A673 (cell line): Measurements from ENCODE around the gene MPPED2. TPM values are rescaled to one million over a fixed set of nuclear protein-coding genes. Genes with fewer than 3 reads are reported as not detected.

ENCODE experiments used
- BruUV-seq: library from RNA; stranded (reverse); fragments of 400-500 nt; replicated peaks from 2 replicates; lab custom pipeline; 2021; lab: Mats Ljungman, UMichigan
- CTCF ChIA-PET: fragments of 300-600 bp; sonication (Branson Sonifier 250); formaldehyde crosslinking; loops from one replicate; lab custom pipeline; 2022; ENCODE audit warnings: antibody characterized with exemption; lab: Charles Lee
- POLR2A ChIA-PET: fragments of 300-600 bp; sonication (Branson Sonifier 250); formaldehyde crosslinking; loops from one replicate; lab custom pipeline; 2022; ENCODE audit warnings: antibody characterized with exemption; ENCODE audit not compliant: low non-redundant PET; lab: Charles Lee
- DNase-seq: peaks from one replicate; pipeline ENCODE4 v3.0.0-alpha.2; 2015; ENCODE audit warnings: low spot score
- H3K27ac ChIP-seq: fragments of 200-600 bp; sonication (generic); 2 replicates; pipeline ENCODE4 v1.5.1; 2016; ENCODE audit warnings: mixed run types, low read depth, mild to moderate bottlenecking, mixed read lengths, antibody characterized with exemption, low read length; ENCODE audit not compliant: poor library complexity, severe bottlenecking
- H3K27me3 ChIP-seq: fragments of 200-600 bp; sonication (generic); replicated peaks from 2 replicates; pipeline ENCODE4 v1.6.1; 2017; ENCODE audit warnings: mixed run types, low read depth, mild to moderate bottlenecking, mixed read lengths, antibody characterized with exemption, low read length; ENCODE audit not compliant: insufficient read depth, poor library complexity
- H3K36me3 ChIP-seq: fragments of 200-600 bp; sonication (generic); 2 replicates; pipeline ENCODE4 v1.6.1; 2016; ENCODE audit warnings: mixed run types, mild to moderate bottlenecking, mixed read lengths, antibody characterized with exemption, low read length; ENCODE audit not compliant: insufficient read depth, poor library complexity, severe bottlenecking
- H3K4me1 ChIP-seq: fragments of 200-600 bp; sonication (generic); 2 replicates; pipeline ENCODE4 v1.6.1; 2017; ENCODE audit warnings: mixed run types, mild to moderate bottlenecking, mixed read lengths, antibody characterized with exemption, low read length; ENCODE audit not compliant: insufficient read depth, poor library complexity, severe bottlenecking
- H3K4me3 ChIP-seq: fragments of 200-600 bp; sonication (generic); 2 replicates; pipeline ENCODE4 v1.5.1; 2016; ENCODE audit warnings: low read depth, mixed run types, mild to moderate bottlenecking, mixed read lengths, low read length; ENCODE audit not compliant: poor library complexity, severe bottlenecking
- H3K9me3 ChIP-seq: fragments of 200-600 bp; sonication (generic); 2 replicates; pipeline ENCODE4 v1.6.1; 2016; ENCODE audit warnings: mixed run types, low read depth, mild to moderate bottlenecking, mixed read lengths, antibody characterized with exemption, low read length; ENCODE audit not compliant: poor library complexity, severe bottlenecking
- CTCF ChIP-seq: fragments of 300-800, 200-600 bp; sonication (generic); conservative IDR thresholded peaks from 2 replicates; pipeline ENCODE4 v1.5.1; 2017; ENCODE audit warnings: low read depth, mild to moderate bottlenecking, antibody characterized with exemption, low read length, moderate library complexity, mixed read lengths
- EZH2 ChIP-seq: fragments of 200-600 bp; sonication (generic); IDR thresholded peaks from 2 replicates; pipeline ENCODE4 v1.6.1; 2017; ENCODE audit warnings: borderline replicate concordance, low read depth, mild to moderate bottlenecking, mixed read lengths, antibody characterized with exemption, low read length; ENCODE audit not compliant: poor library complexity, severe bottlenecking
- intact Hi-C: fragments of 100-400 bp; cut with micrococcal nuclease; formaldehyde crosslinking; loops from one replicate; pipeline ENCODE4 v1.10.0; 2022; ENCODE audit not compliant: unreplicated experiment
- total RNA-seq: library from RNA; stranded (reverse); gene quantifications from 2 replicates; pipeline ENCODE4 v1.2.3, GENCODE V29; 2021

The MPPED2 gene
- total RNA-seq, 1 experiment from 2014 or later: 2.0 TPM

DNA sequence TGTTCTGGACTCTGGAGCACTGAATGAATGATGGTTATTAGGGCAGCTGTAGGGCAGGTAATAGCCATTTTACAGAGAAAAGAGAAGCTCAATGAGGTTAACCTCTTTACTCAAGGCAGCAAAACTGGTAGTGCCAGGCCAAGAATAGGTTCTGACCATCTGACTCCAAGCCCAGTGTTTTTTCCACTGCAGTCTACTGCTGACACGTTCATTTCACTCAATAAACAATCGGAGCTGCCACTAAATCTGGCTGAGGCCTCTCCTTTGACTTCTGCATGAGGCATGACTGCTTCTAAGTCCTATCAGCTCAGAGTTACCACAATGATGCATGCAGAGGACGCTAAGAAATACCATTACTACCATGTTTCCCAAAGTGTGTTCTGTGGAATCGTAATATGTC, 145.6 kb downstream of the MPPED2 start:
- intact Hi-C loops: no loop called here
- CTCF ChIA-PET: no interaction called here
- Histone ChIP-seq H3K36me3 (no peaks in the 10 kb centered on the region), H3K4me3 (no peak overlapping the region), H3K4me1 (no peaks in the 10 kb centered on the region), H3K9me3 (no peaks in the 10 kb centered on the region), H3K27ac (no peak overlapping the region), H3K27me3 (no peaks in the 10 kb centered on the region)
- POLR2A ChIA-PET: no interaction called here
- BruUV-seq: no TSS peak
- TF ChIP-seq EZH2: no peak
- TF ChIP-seq CTCF: no peak
- DNase-seq: no peak

DNA sequence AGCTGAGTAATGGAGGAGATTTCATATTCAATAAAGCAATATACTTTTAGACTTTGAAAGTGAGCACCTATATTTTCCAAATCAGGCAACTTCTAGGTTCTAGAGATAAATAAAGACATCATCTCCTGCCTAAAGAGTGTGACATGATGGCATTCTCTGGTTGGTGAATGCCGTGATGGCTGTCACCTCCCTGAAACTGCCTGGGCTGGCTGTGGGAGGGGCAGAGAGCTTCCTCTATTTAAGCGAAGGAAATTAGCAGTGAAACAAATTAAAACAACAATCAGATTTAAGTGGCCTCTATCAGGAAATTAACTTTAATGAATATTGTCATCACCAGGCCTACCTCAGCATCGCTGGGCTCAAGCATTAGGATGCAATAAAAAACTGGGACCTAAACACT, 149.4 kb downstream of the MPPED2 start:
- no peaks in the 10 kb centered on the region for H3K4me1 ChIP-seq
- no peak for DNase-seq
- CTCF ChIA-PET: no interaction called here
- POLR2A ChIA-PET: no interaction called here
- H3K4me3 ChIP-seq: no peak overlapping the region
- no peaks in the 10 kb centered on the region for H3K9me3 ChIP-seq
- intact Hi-C loops: no loop called here
- H3K36me3 ChIP-seq: no peaks in the 10 kb centered on the region
- no peaks in the 10 kb centered on the region for H3K27me3 ChIP-seq
- BruUV-seq: no TSS peak
- TF ChIP-seq EZH2 (no peak), CTCF (no peak)
- H3K27ac ChIP-seq: no peak overlapping the region

DNA sequence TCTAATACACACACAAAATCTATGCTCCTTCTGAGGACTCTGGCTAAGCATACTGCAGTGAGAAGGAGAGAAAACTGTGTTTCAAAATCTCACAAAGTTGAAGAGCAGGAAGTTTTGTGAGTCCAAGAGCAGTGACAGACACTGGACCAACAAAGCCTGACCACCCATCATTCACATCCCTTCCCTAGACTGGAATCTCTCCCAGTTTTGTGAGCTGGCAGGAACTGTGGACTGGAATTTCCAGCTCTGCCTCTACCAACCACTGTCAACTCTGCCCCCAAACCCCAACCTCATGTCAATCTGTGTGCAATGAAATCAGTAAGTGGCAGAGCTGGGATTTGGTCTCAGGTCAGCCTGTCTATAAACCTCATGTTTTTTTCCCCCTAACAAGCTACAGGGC, 150.7 kb downstream of the MPPED2 start:
- H3K4me1 ChIP-seq: no peaks in the 10 kb centered on the region
- H3K4me3 ChIP-seq: no peak overlapping the region
- ChIA-PET CTCF (no interaction called here), POLR2A (no interaction called here)
- H3K9me3 ChIP-seq: no peaks in the 10 kb centered on the region
- TF ChIP-seq CTCF: no peak
- no peak for TF ChIP-seq EZH2
- no peaks in the 10 kb centered on the region for H3K27me3 ChIP-seq
- H3K27ac ChIP-seq: no peak overlapping the region
- DNase-seq: no peak
- no TSS peak for BruUV-seq
- no peaks in the 10 kb centered on the region for H3K36me3 ChIP-seq
- intact Hi-C loops: no loop called here
